Measurements from ENCODE around the gene GTF2H2C_2.
"Not testable (repeated sequence)": the region's sequence is repeated elsewhere in the genome, so short reads cannot be mapped to it uniquely, and the experiment has no call there.

- not testable (repeated sequence) for TF ChIP-seq CTCF, POLR2A (IDR thresholded peaks at IDR 0.05)
Observed at GRCh38 chr5:70464019-70464637, 49.0 kb downstream of the GTF2H2C_2 start.
